ENCODE measurements around the gene UQCRQ.

The UQCRQ gene

DNA sequence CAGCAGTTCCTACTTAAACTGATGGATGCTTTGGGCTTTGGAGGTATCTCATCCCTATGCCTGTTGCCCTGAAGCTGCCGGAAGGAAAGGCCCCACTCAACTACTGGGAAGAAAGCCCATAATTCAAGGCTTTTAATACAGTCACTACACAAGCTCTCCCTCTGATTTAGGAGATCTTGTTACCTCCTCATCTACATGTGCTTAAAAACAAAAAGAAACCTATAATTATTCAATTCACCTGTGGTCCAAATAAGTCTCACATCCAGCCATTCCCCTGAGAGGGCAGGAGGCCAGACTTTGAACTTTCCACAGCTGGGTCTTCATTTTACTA, 6.3 kb downstream of the UQCRQ start:
- no peak for DNase-seq

DNA sequence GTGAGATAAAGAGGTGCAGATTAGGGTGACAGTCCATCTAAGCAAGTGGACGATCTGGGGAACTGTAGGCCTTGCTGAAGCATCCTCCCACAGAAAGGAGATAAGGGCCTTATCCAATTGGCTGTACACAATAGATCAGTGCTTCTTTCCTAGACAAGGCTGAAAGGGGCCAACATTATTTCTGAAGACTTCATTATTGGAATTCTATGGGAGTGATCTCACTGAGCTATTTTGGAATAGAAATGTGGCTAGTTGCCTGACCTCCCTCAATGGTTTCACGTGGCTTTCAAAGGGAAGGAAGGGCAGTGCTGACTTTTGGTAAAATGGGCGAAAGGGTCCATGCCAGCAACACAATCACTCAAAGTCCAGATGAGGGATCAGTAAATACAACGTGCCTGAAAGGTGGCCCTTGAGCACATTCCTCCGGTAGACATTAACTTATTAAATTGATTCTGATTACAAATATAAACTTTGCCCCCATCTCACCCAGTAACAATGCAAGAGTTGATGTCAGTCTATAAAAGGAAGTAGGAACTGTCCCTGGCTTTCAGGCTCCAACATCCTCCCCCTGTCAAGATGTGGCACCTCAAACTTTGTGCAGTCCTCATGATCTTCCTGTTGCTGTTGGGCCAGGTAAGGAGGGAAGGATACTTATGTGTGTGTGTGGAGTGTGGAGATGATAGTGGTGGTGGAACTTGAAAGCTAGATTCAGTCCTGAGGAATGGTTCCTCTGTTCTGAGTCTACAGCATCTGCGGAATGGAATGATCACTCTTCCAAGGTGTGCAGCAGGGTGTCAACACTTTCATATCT, 6.9 kb downstream of the UQCRQ start, which contains the start of gene LEAP2:
Gene LEAP2, plus strand, starts transcription at position 550 of the 811 bp plus-strand sequence. Its CDS starts 27 bp downstream, at position 577.
- DNase-seq: no peak

GRCh38 chr5:132873930-132874271, 7.5 kb downstream of the UQCRQ start:
- DNase-seq: no peak

GRCh38 chr5:132876020-132876759, 9.7 kb downstream of the UQCRQ start:
- no peak for DNase-seq

- DNase-seq: no peak
These were observed 11.0 kb downstream of the UQCRQ start for GRCh38 chr5:132877466-132877865.

GRCh38 chr5:132877938-132878337, 11.5 kb downstream of the UQCRQ start:
- no peak for DNase-seq

- DNase-seq: peak; percentile 47 to 55
These were observed 16.9 kb downstream of the UQCRQ start for GRCh38 chr5:132883261-132883834.

- no peak for DNase-seq
These were observed 18.1 kb downstream of the UQCRQ start for GRCh38 chr5:132884548-132884947.

DNA sequence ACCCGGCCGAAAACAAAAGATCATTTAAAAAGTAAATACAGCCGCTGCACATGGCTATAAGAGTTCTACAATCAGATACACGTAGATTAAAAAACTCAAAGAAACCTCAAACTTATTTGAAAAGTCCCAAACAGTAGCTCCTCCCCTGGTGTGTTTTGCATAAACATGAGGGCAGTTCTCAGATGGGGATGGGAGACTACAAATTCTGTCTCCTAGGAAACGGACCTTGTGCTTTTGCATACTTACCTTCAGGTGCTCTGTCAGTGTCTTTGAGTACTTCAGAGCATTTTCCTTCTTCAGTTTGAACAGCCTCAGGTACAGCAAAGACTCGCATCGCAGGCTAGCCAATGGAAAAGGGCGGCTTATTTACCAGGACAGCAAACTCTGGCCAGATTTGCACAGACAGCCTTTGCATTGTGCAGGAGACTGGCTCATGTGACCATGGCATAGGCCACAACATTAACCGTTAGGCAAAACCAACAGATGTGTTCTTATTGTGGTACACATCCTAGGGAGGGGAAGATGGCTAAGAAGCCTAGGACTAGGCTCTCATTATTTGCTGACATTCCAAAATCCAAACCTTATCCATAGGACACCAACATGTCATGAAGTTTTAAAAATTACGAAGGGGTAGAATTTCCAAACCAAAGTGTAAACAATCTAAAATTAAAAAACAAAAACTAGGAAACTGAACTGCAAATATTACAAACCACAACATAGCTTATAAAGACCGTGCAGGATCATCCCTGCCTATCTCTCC, 19.8 kb downstream of the UQCRQ start:
- DNase-seq: no peak

GRCh38 chr5:132887283-132887682, 20.8 kb downstream of the UQCRQ start:
- DNase-seq: no peak

DNA sequence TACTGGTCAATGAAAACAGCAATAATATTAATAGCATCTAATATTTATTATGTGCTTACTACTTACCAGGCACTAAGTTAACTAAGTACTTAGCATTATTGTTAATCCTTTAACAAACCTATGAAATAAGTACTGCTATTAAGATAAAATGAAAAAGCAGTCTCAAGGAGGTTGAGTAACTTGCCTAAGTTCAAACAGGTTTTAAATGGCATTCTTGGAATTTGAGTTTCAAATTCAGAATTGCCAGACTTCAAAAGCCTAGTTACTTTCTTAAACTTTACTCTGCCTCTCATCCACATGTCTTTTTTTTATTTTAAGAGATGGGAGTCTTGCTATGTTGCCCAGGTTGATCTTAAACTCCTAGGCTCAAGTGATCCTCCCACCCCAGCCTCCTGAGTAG, 23.1 kb downstream of the UQCRQ start:
- no peak for DNase-seq

DNA sequence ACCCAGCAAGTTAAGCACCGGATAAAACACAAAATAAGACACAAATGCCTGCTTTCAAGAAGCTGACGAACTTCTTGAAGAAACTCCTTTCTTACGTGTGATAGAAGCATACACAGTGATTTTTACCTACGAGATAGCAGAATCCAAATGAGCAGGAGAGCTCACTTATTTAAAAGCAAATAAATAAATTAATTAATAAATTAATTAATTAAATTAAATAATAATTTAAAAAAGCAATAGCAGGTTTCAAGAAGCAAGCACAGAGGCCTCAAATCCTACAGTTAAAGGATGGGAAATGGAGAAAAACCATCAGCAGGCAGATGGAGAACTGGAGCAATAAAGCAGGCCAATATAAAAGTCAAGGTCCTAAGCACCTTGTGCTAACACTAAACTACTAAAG, 24.4 kb downstream of the UQCRQ start:
- no peak for DNase-seq

GRCh38 chr5:132895719-132896305, 29.4 kb downstream of the UQCRQ start:
- no peak for DNase-seq

GRCh38 chr5:132896685-132897084, 30.2 kb downstream of the UQCRQ start:
- DNase-seq: no peak

DNA sequence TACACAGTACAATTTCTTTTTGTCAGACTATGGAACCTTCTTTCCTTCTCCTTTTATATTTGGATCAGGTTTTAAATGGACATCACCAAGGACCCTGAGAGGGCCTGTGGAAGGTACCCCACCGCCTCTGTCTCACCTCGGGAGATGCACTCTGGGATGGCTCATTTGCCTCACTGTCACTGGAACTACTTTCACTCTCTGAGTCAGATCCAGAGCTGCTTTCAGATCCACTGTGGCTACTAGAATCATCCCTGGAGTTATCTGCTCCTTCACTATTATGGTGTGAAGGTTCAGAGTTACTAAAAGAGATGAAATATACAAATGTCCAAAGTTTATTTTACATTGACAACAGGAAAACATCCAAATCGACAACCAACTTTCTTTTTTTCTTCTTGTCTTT, 31.7 kb downstream of the UQCRQ start:
- no peak for DNase-seq

DNA sequence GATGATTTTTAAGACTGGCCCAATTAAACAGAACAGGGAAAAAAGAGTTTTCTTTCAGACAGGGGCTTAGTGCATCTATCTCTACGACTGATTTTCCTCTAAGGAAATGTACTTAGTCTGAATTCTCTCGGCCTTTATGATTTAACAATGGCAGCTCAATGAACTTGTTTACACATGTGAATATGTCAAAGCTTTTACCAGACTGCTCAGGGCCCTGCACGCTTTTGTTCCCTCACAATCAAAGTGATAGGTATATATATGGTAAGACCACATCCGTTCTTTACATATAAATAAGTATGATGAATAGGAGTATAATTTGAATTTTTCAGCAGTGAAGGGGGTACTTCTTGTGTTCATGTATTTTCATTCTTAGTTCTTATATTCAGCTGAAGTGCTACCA, 34.6 kb downstream of the UQCRQ start:
- no peak for DNase-seq

DNA sequence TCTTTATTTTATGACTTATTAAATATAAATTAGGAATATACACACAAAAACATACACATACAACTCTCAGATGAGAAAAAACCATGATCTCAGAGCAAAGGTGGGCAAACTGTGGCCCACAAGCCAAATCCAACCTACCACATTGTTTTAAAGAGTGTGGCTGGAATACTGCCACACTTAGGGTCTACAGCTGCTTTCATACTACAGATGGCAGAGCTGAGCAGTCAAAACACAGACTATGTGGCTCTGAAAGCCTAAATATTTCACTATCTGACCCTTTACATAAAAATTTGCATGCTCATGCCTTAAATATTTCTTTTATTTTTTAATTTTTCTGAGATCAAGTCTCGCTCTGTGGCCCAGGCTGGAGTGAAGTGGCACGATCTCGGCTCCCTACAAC, 35.3 kb downstream of the UQCRQ start:
- DNase-seq: no peak

- no peak for DNase-seq
These were observed 39.5 kb downstream of the UQCRQ start for GRCh38 chr5:132905938-132906337.

GRCh38 chr5:132907161-132907560, 40.7 kb downstream of the UQCRQ start:
- no peak for DNase-seq

GRCh38 chr5:132909702-132910101, 43.3 kb downstream of the UQCRQ start:
- no peak for DNase-seq

GRCh38 chr5:132915681-132916080, 49.2 kb downstream of the UQCRQ start:
- peak in 1 of 2 donors; percentile 24 for DNase-seq

GRCh38 chr5:132916086-132916485, 49.6 kb downstream of the UQCRQ start:
- no peak for DNase-seq

Measured in CD4-positive, alpha-beta T cell treated with Interleukin-4 for 1 hour (primary cell).